ENCODE results near the gene CHST11. TPM values are rescaled to one million over a fixed set of nuclear protein-coding genes. Genes with fewer than 3 reads are reported as not detected.

Gene CHST11
- total and polyA plus RNA-seq, 2 donors from 2014 or later: 2.0 to 23.3 TPM

- no peaks in the 10 kb centered on the region for H3K36me3 ChIP-seq (ENCODE audit: control insufficient read depth in 2 of 3, insufficient read depth in 3 of 3, low read length in 3 of 3)
- H3K27me3 ChIP-seq (ENCODE audit: control insufficient read depth, insufficient read depth, low read length): no peaks in the 10 kb centered on the region
- no peak overlapping the region for H3K27ac ChIP-seq (ENCODE audit: low read depth in 2 of 2, low read length in 2 of 2)
- TF ChIP-seq CTCF (IDR thresholded peaks at IDR 0.05; ENCODE audit: borderline replicate concordance, extremely low read depth, insufficient read depth): no peak
- no peak overlapping the region for H3K4me3 ChIP-seq (ENCODE audit: low read length in 3 of 3)
- H3K4me1 ChIP-seq (ENCODE audit: control insufficient read depth in 2 of 3, insufficient read depth in 2 of 3, low read depth in 1 of 3, low read length in 3 of 3): no peaks in the 10 kb centered on the region
- DNase-seq (no peak), FAIRE-seq (no peak)
- no peaks in the 10 kb centered on the region for H3K9me3 ChIP-seq (ENCODE audit: control insufficient read depth in 2 of 3, insufficient read depth in 1 of 3, low read length in 3 of 3)
- no peak overlapping the region for H3K9ac ChIP-seq (ENCODE audit: low read length in 3 of 3)
- intact Hi-C loops (cut with DNase I): no loop called here
These were observed 75.9 kb downstream of the CHST11 start for GRCh38 chr12:104532636-104533035.

- intact Hi-C loops (cut with DNase I): no loop called here
- H3K27ac ChIP-seq (ENCODE audit: low read depth in 2 of 2, low read length in 2 of 2): no peak overlapping the region
- no peaks in the 10 kb centered on the region for H3K36me3 ChIP-seq (ENCODE audit: control insufficient read depth in 2 of 3, insufficient read depth in 3 of 3, low read length in 3 of 3)
- DNase-seq (no peak), FAIRE-seq (no peak)
- H3K9ac ChIP-seq (ENCODE audit: low read length in 3 of 3): no peak overlapping the region
- no peak for TF ChIP-seq CTCF (IDR thresholded peaks at IDR 0.05; ENCODE audit: borderline replicate concordance, extremely low read depth, insufficient read depth)
- H3K27me3 ChIP-seq (ENCODE audit: control insufficient read depth, insufficient read depth, low read length): no peaks in the 10 kb centered on the region
- no peaks in the 10 kb centered on the region for H3K4me1 ChIP-seq (ENCODE audit: control insufficient read depth in 2 of 3, insufficient read depth in 2 of 3, low read depth in 1 of 3, low read length in 3 of 3)
- H3K4me3 ChIP-seq (ENCODE audit: low read length in 3 of 3): no peak overlapping the region
- H3K9me3 ChIP-seq (ENCODE audit: control insufficient read depth in 2 of 3, insufficient read depth in 1 of 3, low read length in 3 of 3): no peaks in the 10 kb centered on the region
These were observed 76.4 kb downstream of the CHST11 start for GRCh38 chr12:104533134-104533533.

- H3K4me3 ChIP-seq (ENCODE audit: low read length in 3 of 3): no peak overlapping the region
- no peaks in the 10 kb centered on the region for H3K9me3 ChIP-seq (ENCODE audit: control insufficient read depth in 2 of 3, insufficient read depth in 1 of 3, low read length in 3 of 3)
- no peaks in the 10 kb centered on the region for H3K36me3 ChIP-seq (ENCODE audit: control insufficient read depth in 2 of 3, insufficient read depth in 3 of 3, low read length in 3 of 3)
- H3K4me1 ChIP-seq (ENCODE audit: control insufficient read depth in 2 of 3, insufficient read depth in 2 of 3, low read depth in 1 of 3, low read length in 3 of 3): no peaks in the 10 kb centered on the region
- no peak for DNase-seq
- no peak overlapping the region for H3K27ac ChIP-seq (ENCODE audit: low read depth in 2 of 2, low read length in 2 of 2)
- TF ChIP-seq CTCF (IDR thresholded peaks at IDR 0.05; ENCODE audit: borderline replicate concordance, extremely low read depth, insufficient read depth): no peak
- intact Hi-C loops (cut with DNase I): no loop called here
- H3K9ac ChIP-seq (ENCODE audit: low read length in 3 of 3): no peak overlapping the region
- no peak for FAIRE-seq
- H3K27me3 ChIP-seq (ENCODE audit: control insufficient read depth, insufficient read depth, low read length): no peaks in the 10 kb centered on the region
These were observed 77.6 kb downstream of the CHST11 start for GRCh38 chr12:104534162-104534856.

- Histone ChIP-seq H3K27ac (ENCODE audit: low read depth in 2 of 2, low read length in 2 of 2) (no peak overlapping the region), H3K36me3 (ENCODE audit: control insufficient read depth in 2 of 3, insufficient read depth in 3 of 3, low read length in 3 of 3) (no peaks in the 10 kb centered on the region), H3K27me3 (ENCODE audit: control insufficient read depth, insufficient read depth, low read length) (no peaks in the 10 kb centered on the region), H3K9me3 (ENCODE audit: control insufficient read depth in 2 of 3, insufficient read depth in 1 of 3, low read length in 3 of 3) (no peaks in the 10 kb centered on the region), H3K9ac (ENCODE audit: low read length in 3 of 3) (no peak overlapping the region), H3K4me3 (ENCODE audit: low read length in 3 of 3) (no peak overlapping the region), H3K4me1 (ENCODE audit: control insufficient read depth in 2 of 3, insufficient read depth in 2 of 3, low read depth in 1 of 3, low read length in 3 of 3) (no peaks in the 10 kb centered on the region)
- intact Hi-C loops (cut with DNase I): no loop called here
- no peak for DNase-seq
- no peak for FAIRE-seq
- no peak for TF ChIP-seq CTCF (IDR thresholded peaks at IDR 0.05; ENCODE audit: borderline replicate concordance, extremely low read depth, insufficient read depth)
These were observed 78.1 kb downstream of the CHST11 start for GRCh38 chr12:104534857-104535248.
